ENCODE measurements around the gene NTRK2. TPM values are rescaled to one million over a fixed set of nuclear protein-coding genes. Genes with fewer than 3 reads are reported as not detected.
"Not testable (repeated sequence)": the region's sequence is repeated elsewhere in the genome, so short reads cannot be mapped to it uniquely, and the experiment has no call there.

NTRK2 gene
- total RNA-seq, 4 donors from 2014 or later: 2.6 to 8.5 (median 6.0) TPM

GRCh38 chr9:85064811-85065371, 395.4 kb downstream of the NTRK2 start:
- H3K4me3 ChIP-seq: no peak overlapping the region
- WGBS, 2 donors (ENCODE audit: low coverage in 1 of 2): 100% methylated on average over 1 of the region's 1 CpG; no CpG with 5 or more reads in 1 of the 2 donors
- peaks cover 15% of the 10 kb centered on the region for H3K27me3 ChIP-seq
- TF ChIP-seq POLR2A (IDR thresholded peaks at IDR 0.05) (no peak), CTCF (IDR thresholded peaks at IDR 0.05) (no peak)
- H3K9me3 ChIP-seq: no peaks in the 10 kb centered on the region
- no peaks in the 10 kb centered on the region for H3K4me1 ChIP-seq
- H3K27ac ChIP-seq: no peak overlapping the region
- no peaks in the 10 kb centered on the region for H3K36me3 ChIP-seq
- ATAC-seq: no peak

- Histone ChIP-seq H3K27me3 (no peaks in the 10 kb centered on the region), H3K27ac (no peak overlapping the region), H3K4me3 (no peak overlapping the region), H3K4me1 (no peaks in the 10 kb centered on the region), H3K36me3 (no peaks in the 10 kb centered on the region), H3K9me3 (no peaks in the 10 kb centered on the region)
- WGBS, 2 donors (ENCODE audit: low coverage in 1 of 2): 88 to 90% methylated on average over 3 of the region's 3 CpGs
- ATAC-seq: no peak
- TF ChIP-seq POLR2A (IDR thresholded peaks at IDR 0.05) (no peak), EP300 (IDR thresholded peaks at IDR 0.05) (no peak), CTCF (IDR thresholded peaks at IDR 0.05) (no peak), POLR2AphosphoS5 (IDR thresholded peaks at IDR 0.05) (no peak)
Observed at GRCh38 chr9:85067792-85068191, 398.3 kb downstream of the NTRK2 start.

GRCh38 chr9:85069421-85069820, 399.9 kb downstream of the NTRK2 start:
- H3K4me3 ChIP-seq, H3K27me3 ChIP-seq, H3K9me3 ChIP-seq, H3K4me1 ChIP-seq, H3K27ac ChIP-seq, H3K36me3 ChIP-seq, ATAC-seq: not testable (repeated sequence)
- WGBS, 2 donors (ENCODE audit: low coverage in 1 of 2): 79 to 83% methylated on average over 1 to 2 of the region's 3 CpGs

Data from gastroesophageal sphincter (tissue), 4 donors.